SK-N-SH (cell line): ENCODE data around the gene PCDHGB6.

Source experiments
- CTCF ChIP-seq: fragments of 200-600 bp; sonication (generic); IDR thresholded peaks from 2 replicates; pipeline ENCODE4 v1.6.1; 2017; ENCODE audit warnings: antibody characterized with exemption, mild to moderate bottlenecking, moderate library complexity
- GABPA ChIP-seq: IDR thresholded peaks from 2 replicates; pipeline ENCODE4 v1.4.0; 2012; ENCODE audit warnings: low read depth, mild to moderate bottlenecking
- MAX ChIP-seq: IDR thresholded peaks from 2 replicates; pipeline ENCODE4 v1.4.0; 2012; ENCODE audit warnings: low read depth
- MXI1 ChIP-seq: IDR thresholded peaks from 2 replicates; pipeline ENCODE4 v1.6.1; 2012; ENCODE audit warnings: mild to moderate bottlenecking, low read depth, low read length, improper control_type of control experiment
- POLR2AphosphoS5 ChIP-seq: IDR thresholded peaks from 2 replicates; pipeline ENCODE4 v1.6.1; 2012; ENCODE audit warnings: low read depth, low read length
- RFX5 ChIP-seq: IDR thresholded peaks from 2 replicates; pipeline ENCODE4 v1.6.1; 2012; ENCODE audit warnings: mild to moderate bottlenecking, improper control_type of control experiment, low read length
- RXRA ChIP-seq: IDR thresholded peaks from 2 replicates; pipeline ENCODE4 v1.4.0; 2012; ENCODE audit warnings: low read depth, mild to moderate bottlenecking, borderline replicate concordance
- SIN3A ChIP-seq: IDR thresholded peaks from 2 replicates; pipeline ENCODE4 v1.6.1; 2012; ENCODE audit warnings: low read depth, mild to moderate bottlenecking, low read length, moderate library complexity, borderline replicate concordance
- TAF1 ChIP-seq: IDR thresholded peaks from 2 replicates; pipeline ENCODE4 v1.6.1; 2012; ENCODE audit warnings: low read depth, mild to moderate bottlenecking, low read length, moderate library complexity, borderline replicate concordance
- TF ChIP-seq, protein P1 (sequence below): IDR thresholded peaks from 2 replicates; pipeline ENCODE4 v1.4.0; 2012; ENCODE audit warnings: low read depth, borderline replicate concordance
- TF ChIP-seq, protein P2 (sequence below): fragments of 150-350 bp; IDR thresholded peaks from 2 replicates; pipeline ENCODE4 v1.6.1; 2016; ENCODE audit warnings: mild to moderate bottlenecking, low read depth, low read length

DNA sequence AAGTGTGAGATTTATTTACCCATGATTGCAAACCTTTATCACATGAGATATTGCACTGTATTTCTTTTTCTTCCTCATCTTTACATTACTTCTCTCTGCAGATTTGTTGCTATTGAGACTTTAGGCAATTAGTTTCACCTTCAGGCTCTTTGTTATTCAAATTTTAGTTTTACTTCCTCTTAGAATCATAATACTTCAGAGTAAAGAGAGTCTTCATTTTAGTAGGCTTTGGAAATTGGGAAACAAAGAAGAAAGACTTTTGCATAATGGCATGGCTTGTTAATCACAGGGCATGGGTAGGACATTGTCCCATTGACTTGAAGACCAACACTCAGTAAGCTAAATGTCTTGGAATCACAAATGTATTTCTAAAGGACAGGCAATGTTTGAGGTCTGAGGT lies 45.1 kb upstream of the PCDHGB6 start:
- TF ChIP-seq, protein P1, sequence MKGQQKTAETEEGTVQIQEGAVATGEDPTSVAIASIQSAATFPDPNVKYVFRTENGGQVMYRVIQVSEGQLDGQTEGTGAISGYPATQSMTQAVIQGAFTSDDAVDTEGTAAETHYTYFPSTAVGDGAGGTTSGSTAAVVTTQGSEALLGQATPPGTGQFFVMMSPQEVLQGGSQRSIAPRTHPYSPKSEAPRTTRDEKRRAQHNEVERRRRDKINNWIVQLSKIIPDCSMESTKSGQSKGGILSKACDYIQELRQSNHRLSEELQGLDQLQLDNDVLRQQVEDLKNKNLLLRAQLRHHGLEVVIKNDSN, result no peak
- TF ChIP-seq TAF1, result no peak
- no peak for TF ChIP-seq CTCF
- no peak for TF ChIP-seq RFX5
- no peak for TF ChIP-seq GABPA
- no peak for TF ChIP-seq MXI1
- no peak for TF ChIP-seq SIN3A
- no peak for TF ChIP-seq POLR2AphosphoS5
- TF ChIP-seq, protein P2, sequence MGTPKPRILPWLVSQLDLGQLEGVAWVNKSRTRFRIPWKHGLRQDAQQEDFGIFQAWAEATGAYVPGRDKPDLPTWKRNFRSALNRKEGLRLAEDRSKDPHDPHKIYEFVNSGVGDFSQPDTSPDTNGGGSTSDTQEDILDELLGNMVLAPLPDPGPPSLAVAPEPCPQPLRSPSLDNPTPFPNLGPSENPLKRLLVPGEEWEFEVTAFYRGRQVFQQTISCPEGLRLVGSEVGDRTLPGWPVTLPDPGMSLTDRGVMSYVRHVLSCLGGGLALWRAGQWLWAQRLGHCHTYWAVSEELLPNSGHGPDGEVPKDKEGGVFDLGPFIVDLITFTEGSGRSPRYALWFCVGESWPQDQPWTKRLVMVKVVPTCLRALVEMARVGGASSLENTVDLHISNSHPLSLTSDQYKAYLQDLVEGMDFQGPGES, result no peak
- TF ChIP-seq MAX, result no peak
- no peak for TF ChIP-seq RXRA
